GM18868 (cell line): ENCODE data around the gene KLHL13.

Source experiments
- ATAC-seq: cut with Tn5 transposase; IDR thresholded peaks from one replicate; pipeline ENCODE4 v1.9.1; 2021; ENCODE audit warnings: mild to moderate bottlenecking, moderate library complexity; ENCODE audit not compliant: unreplicated experiment

KLHL13 gene

DNA sequence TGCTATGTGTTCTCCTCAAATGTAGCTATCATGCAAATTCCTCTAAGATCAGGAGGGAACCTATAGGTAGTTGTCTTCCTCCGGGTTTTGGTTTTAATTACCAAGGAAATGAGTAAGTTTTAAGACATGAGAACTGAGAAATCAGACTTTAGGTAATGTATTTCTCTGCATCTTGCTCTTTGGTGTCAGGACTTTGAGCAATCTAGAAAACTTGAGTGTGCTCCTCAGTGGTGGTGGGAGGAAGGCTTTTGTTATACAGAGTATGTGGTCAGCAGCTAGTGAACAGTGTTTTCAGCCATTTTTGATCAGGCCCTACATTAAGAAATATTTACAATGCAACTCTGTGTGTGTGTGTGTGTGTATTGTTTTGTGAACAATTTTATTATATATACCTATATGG, 224.1 kb downstream of the KLHL13 start:
- no peak for ATAC-seq

DNA sequence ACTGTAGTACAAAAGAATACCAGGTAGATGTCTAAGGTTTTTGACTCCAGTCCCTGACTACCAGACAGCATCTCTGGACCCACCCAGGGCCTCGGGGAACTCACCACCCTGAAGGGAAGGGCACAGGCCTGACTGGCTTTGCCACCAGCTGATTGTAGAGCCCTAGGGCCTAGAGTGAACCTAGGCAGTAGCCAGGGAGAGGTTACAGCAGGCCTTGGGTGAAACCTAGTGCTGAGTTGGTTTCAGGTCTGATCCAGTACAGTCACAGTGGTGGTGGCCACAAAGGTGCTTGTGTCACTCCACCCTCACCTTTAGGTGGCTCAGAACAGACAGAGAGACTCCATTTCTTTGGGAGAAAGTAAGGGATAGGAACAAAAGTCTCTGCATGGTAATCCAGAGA, 244.8 kb downstream of the KLHL13 start:
- ATAC-seq, result no peak

DNA sequence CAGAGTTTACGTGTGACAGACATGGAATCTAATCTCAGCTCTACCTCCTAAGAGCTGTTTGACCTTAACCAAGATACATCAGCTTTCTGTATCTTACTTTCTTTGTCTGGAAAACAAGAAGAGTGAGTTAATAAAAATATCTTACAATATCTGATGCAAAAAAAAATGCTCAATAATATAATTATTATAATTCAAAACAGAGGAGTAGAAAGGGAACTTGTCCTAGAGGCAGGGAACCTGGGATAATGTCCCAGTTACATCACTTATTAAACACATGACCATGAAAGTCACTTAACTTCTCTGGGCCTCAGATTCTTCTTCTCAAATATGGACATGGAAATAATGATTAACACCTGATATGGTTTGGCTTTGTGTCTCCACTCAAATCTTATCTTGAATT, 256.1 kb downstream of the KLHL13 start:
- ATAC-seq, result no peak

DNA sequence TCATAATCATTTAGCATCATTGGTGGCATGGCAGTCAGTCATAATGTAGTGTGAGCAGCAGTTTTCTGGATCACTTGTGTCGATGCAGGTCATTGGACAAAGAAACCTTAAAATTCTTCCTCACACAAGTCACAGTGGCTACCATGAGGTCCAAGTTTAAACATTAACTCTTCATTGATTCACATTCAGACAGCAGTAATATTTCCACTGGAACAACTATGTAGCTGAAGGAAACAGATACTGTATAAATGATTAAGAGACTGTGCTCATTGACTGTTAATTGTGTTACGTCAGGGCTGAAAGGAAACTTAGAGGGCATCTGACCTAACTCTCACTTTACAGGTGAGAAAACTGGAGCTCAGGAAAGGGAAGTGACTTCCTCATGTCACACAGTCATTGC, 261.8 kb downstream of the KLHL13 start:
- ATAC-seq, result no peak

DNA sequence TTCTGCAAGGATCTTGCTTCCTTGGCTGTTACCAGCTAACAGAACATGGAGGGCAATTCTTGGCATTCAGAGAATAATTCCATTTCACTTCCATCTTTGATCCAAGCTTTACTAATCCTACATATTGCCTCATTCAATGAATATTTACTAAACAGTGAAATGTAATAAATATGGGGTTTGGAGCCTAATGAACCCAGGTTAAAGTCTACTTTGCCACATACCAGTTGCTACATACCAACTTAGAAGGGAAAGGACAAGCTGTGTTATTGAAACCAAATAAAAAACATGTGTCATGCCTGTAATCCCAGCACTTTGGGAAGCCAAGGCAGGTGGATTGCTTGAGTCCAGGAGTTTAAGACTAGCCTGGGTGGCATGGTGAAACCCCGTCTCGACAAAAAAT, 265.6 kb downstream of the KLHL13 start:
- ATAC-seq, result no peak
